HG03439 (cell line): ENCODE results near the gene DOCK2.

Experiments
- ATAC-seq: cut with Tn5 transposase; IDR thresholded peaks from one replicate; pipeline ENCODE4 v1.9.1; 2021; ENCODE audit warnings: mild to moderate bottlenecking, moderate library complexity; ENCODE audit not compliant: unreplicated experiment

The DOCK2 gene

DNA sequence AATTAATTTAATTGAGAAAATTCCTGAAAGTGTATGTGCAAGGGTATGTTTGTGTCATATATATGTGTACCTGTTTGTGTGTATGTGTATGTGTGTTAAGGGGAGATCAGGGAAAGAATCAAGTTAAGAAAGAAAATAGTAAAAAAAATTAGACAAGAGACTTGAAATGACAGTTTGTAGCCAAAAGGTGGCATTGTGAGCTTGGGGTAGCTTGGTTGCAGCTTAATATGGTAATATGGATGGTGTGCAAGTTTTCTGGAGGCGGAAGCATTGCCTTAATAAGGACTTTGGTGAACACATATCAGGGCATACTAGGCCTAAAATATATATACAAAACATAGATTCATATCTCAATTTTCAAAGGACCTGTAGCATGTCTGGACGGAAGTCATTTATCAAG, 213.3 kb downstream of the DOCK2 start:
- ATAC-seq = no peak

- no peak for ATAC-seq
Measured at GRCh38 chr5:169851321-169851850, 214.3 kb downstream of the DOCK2 start.

- no peak for ATAC-seq
Measured at GRCh38 chr5:169856571-169856970, 219.5 kb downstream of the DOCK2 start.

GRCh38 chr5:169860585-169860984, 223.5 kb downstream of the DOCK2 start:
- no peak for ATAC-seq

DNA sequence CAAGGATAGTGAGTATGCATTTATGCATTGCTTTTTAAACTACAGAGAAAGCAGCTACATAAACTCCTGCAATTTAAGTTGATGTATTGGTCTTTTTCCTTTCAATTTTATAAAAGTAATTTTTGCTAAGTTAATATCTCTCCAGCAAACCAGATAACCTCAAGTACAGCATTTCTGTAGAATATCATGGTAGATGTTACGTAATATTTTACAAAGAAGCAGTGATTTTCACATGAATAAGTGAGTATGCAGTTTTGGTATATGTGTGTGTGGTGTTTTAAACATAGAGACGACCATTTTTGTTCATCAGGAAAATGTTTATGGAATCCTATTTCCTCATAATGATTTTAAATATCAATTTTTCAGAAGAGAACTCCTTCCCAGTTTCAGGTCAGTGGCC, 224.4 kb downstream of the DOCK2 start:
- no peak for ATAC-seq

GRCh38 chr5:169861934-169862333, 224.9 kb downstream of the DOCK2 start:
- ATAC-seq = no peak

DNA sequence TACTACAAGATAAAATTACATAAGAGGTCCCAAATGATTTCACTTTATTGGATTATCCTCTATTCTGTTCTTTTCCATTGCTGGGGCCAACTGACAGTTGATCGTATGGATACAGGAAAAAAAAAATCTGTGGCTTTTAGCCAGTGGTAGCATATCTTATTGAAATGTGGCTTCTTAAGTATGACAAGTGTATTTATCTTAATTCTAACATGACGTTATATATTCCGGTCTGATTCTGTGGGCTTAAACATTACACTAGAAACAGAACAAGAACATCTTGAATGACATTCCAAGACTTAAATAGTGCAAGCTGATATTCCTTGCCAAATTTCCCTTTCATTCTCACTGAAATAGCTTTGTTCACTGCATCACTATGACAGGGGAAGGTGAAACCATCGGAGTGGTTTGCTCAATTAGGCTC, 225.3 kb downstream of the DOCK2 start:
- ATAC-seq = no peak

DNA sequence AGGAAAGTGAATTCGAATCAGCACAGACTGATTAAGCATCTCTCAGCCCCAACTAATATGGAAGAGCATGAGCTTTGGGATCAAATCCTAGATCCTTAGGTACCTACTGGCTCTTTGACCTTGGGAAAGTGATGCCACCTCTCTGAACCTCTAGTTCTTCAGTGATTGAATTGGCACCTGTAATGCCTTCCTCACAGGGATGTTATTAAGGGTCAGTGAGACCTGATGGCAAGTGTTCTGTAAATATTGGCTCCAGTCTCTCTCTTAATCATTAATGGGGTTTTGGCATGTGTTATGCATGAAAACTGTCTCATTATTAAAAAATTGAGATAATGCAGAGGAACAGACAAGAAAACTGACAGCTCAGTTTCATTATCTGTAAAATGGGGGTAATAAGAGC, 227.4 kb downstream of the DOCK2 start:
- no peak for ATAC-seq

- no peak for ATAC-seq
Measured at GRCh38 chr5:169867347-169867746, 230.3 kb downstream of the DOCK2 start.

DNA sequence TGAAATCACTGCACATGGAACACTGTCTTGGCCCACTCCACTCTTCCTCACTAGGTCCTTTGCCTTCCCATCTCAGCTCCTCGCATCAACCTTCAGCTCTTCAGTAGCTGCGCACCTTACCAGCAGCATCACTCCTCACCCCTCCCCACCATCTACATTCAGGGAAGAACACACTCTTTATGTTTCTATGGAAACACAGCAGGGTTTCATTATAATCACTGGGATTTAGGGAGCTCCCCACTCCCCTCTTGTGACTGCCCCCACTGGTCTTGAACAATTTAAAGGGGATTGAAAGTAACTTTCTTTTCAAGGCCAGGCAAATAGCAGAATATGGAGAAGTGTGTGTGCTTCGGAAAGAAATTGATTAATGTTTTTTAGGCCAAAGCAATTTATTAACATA, 232.0 kb downstream of the DOCK2 start:
- no peak for ATAC-seq

DNA sequence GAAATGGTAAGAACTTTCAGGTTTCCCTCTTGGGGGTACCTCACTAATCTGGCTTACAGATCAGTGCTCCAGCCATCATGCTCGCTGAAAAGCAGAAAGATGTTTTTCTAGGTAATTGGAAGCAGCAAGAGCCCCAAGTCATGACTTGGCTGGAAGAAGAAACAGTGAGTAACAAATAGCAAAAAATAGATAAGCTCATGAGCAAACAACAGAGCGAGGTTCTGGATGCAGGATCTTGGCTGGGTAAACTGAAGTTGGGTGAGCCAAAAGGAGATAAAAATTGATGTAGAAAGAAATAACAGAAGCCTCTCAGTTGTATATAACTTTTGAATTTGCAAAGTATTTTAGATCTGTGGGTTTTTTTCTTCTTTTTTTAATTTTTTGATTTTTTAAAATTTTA, 233.1 kb downstream of the DOCK2 start:
- ATAC-seq = no peak

DNA sequence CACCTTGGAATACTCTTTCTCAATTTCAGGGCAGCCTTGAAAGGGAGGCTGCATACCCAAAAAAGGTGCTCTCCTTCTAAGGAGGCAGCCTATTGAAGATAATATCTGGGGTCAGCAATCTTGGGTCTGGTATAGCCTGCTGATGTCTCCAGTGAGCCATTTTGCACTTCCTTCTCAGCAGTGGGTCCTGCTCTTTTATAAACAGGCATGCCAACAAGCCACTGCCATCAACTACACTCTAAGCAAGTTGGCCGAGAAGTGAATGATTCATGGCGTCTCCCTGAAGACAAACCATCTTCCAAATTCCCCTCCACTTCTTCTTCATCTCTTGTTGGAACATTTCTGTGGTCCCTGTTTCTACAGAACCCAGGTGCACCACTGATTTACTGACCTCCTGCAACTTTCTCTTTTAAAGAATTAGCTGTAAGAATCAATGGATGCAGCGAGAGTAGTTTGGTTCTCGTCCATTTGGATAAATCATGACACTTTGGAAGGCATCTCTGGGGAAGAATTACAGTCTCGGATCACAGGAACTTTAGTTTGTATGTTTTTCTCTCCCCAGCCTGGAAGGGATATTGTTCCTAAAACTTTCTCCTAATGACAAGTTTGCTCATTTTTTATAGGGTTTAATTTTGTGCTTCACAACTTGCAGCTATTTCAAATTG, 234.9 kb downstream of the DOCK2 start:
- ATAC-seq = no peak

DNA sequence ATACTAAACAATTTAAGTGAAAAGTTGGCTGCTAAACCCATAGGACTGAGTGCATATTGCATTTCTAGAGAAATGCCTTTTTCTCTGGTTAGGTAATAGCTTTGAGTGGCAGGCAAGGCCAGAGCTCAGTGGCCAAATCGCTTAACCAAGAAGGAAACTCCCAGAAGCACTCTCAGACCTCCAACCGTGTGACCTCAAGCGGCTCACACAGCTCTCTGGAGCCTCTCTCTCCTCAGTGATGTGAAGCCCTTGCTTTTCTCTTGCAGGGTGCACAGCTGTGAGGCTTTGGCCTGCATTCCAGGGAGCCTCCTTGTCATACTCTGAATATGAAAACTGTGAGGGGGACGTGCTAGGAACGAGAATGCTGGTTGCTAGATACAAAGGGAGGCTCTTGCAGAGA, 236.6 kb downstream of the DOCK2 start:
- ATAC-seq = no peak

DNA sequence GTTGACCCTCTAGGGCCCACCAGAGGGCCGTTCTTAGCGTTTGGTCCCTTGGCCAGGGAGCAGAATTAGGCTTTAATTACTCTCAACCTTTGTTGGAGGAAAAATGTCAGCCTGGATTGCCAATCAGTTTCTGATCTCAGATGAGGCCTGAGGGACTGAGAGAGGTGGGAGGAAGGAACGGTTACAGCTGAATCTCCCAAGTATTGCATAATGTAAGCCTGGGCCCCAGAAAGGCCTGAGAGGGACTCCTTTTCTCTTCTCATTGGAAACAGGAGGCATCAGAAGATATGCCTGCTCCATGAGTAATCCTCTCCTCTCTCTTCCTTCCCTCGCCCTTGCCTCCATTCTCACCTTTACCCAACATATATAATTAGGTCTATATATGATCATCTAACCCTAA, 237.5 kb downstream of the DOCK2 start:
- ATAC-seq = no peak

DNA sequence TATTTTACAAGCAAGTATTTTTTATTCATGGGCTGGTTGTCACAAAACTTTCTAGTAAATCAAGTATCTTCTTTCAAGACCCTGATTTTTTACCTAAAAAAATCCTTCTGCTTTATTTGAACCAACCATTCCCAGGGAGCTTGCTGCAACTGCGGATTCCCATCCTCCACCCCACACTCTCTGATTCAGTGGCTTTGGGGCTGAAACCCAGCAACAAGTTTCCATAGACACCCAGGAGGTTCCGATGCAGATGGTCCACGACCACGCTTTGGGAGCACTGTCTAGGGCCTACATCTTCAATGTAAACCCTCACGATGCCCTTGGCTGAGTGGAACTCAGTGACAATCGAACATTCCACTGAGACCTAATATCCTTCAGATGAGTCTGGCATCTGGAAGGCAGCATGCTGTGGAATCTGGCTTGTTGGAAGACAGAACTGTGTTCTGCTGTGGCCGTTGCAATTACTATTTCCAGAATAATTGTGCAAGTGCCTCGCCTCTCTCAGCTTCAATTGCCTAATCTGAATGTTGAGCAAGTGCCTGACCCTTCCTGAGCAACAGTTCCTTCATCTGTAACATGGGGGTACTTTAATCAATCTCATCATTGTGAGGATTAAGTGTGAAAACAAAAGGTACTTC, 238.1 kb downstream of the DOCK2 start:
- no peak for ATAC-seq

- ATAC-seq = no peak
Measured at GRCh38 chr5:169875731-169876130, 238.7 kb downstream of the DOCK2 start.

- no peak for ATAC-seq
Measured at GRCh38 chr5:169876386-169876785, 239.3 kb downstream of the DOCK2 start.

GRCh38 chr5:169880012-169880663, 243.1 kb downstream of the DOCK2 start:
- peak; percentile 68 for ATAC-seq

DNA sequence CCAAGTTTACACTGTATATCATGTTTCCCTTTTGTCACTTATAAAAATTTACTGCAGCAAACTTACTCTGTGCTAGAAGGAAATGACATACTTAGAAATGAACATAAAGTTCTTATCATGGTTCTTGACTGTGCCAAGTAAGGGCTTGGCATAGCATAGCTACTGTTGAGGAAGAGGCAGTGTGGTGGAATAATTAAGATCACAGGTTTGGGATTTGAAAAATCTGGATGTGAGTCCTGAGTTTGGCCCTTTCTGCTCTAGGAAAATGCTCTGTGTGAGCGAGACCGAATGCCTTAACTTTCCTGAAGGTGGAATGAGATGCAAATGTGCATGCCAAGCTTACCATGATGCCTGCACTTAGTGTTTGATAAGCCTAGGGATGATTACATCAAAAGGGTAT, 243.7 kb downstream of the DOCK2 start:
- ATAC-seq = no peak

- ATAC-seq = no peak
Measured at GRCh38 chr5:169881702-169882303, 244.7 kb downstream of the DOCK2 start.

DNA sequence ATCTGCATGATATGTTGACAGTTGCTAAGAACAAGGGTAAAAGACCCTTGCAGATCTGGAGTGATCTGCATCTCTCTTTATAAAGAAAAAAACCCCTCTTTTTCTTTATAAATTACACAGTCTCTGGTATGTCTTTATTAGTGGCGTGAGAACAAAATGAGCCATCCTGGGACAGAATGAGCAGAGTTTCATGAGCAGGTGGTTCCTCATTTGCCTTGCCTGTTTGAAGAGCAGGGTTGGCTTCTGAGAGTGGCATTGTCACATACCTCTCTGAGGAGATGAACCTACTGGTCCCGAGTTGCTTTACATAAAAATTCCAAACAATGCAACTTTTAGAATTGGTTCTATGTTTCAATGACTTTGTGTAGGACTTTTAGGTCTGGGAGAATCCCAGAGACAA, 249.0 kb downstream of the DOCK2 start:
- no peak for ATAC-seq

GRCh38 chr5:169886677-169887076, 249.6 kb downstream of the DOCK2 start:
- no peak for ATAC-seq
